Measurements from ENCODE around the gene SIX1.

DNA sequence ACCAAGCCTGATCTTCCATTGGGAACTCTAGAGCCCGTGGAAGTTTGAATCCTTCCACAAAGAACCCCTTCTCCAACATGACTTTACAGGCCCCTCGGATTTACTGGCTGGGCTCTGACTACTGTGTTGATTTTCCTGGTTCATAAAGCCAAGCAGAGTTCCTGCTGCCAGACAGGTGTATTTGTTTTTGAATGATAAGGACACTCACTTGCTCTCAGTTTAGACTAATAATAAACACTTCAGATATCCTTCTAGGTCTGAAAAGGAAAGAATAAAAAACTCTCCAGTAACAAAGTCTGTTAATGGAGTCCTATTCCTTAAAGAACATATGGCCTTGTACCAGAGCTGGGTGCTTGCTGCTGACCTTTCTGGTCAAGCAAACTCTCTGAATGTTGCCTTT lies 31.0 kb downstream of the SIX1 start:
- no peak for TF ChIP-seq POLR2A (IDR thresholded peaks at IDR 0.05; ENCODE audit: low read depth, low read length)
- TF ChIP-seq POLR2AphosphoS5 (IDR thresholded peaks at IDR 0.05; ENCODE audit: low read depth, low read length): no peak
- TF ChIP-seq TAF1 (IDR thresholded peaks at IDR 0.05; ENCODE audit: borderline replicate concordance, low read depth, low read length): no peak

All from GM12892 (cell line).